ENCODE measurements around the gene IL17RE. TPM values are rescaled to one million over a fixed set of nuclear protein-coding genes. Genes with fewer than 3 reads are reported as not detected.
"Not testable (repeated sequence)": the region's sequence is repeated elsewhere in the genome, so short reads cannot be mapped to it uniquely, and the experiment has no call there.

IL17RE gene
- total and polyA plus RNA-seq, 11 donors, result 0.65 to 6.9 (median 0.95) TPM

DNA sequence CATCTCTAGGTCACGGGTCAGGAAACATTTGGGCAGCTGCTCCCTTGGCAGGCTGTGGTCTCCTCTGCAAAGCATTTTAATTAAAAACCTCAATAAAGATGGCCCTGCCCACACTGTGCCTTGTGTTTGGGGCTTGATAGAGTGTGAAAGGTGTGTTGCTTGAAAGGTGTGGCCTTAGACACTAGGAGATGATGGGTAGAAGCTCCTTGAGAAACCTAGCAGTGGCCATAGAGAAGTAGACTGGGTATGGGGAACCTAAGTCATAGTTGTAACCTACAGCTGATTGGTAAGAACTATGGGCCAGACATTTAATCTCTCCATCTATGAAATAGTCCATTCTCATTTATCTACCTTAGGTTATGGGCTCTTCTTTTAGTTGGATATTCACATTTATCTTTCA lies 8.9 kb upstream of the IL17RE start:
- Histone ChIP-seq H3K36me3 (peaks cover 0 to 24% (median 13%) of the 10 kb centered on the region in 9 donors), H3K9me3 (no peaks in the 10 kb centered on the region), H3K27ac (peak overlapping the region in 1 of 12 donors; percentile 32), H3K4me3 (no peak overlapping the region), H3K27me3 (no peaks in the 10 kb centered on the region), H3K4me1 (peaks cover 0 to 31% (median 13%) of the 10 kb centered on the region in 12 donors)
- WGBS, 4 donors, result 83 to 96% (median 88%) methylated on average over 1 of the region's 1 CpG
- TF ChIP-seq, protein P1, sequence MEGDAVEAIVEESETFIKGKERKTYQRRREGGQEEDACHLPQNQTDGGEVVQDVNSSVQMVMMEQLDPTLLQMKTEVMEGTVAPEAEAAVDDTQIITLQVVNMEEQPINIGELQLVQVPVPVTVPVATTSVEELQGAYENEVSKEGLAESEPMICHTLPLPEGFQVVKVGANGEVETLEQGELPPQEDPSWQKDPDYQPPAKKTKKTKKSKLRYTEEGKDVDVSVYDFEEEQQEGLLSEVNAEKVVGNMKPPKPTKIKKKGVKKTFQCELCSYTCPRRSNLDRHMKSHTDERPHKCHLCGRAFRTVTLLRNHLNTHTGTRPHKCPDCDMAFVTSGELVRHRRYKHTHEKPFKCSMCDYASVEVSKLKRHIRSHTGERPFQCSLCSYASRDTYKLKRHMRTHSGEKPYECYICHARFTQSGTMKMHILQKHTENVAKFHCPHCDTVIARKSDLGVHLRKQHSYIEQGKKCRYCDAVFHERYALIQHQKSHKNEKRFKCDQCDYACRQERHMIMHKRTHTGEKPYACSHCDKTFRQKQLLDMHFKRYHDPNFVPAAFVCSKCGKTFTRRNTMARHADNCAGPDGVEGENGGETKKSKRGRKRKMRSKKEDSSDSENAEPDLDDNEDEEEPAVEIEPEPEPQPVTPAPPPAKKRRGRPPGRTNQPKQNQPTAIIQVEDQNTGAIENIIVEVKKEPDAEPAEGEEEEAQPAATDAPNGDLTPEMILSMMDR (IDR thresholded peaks at IDR 0.05), result no peak
- no peak for TF ChIP-seq POLR2A (IDR thresholded peaks at IDR 0.05)
- DNase-seq, result no peak
- no peak for ATAC-seq
- intact Hi-C loops (cut with DNase I), result loop anchor here in 1 of 10 donors (2.0 kb wide), 1 partner anchor 21 kb away; no protein-coding TSS in a partner anchor

GRCh38 chr3:9895715-9896114 lies 6.9 kb upstream of the IL17RE start:
- Histone ChIP-seq H3K4me1 (peaks cover 0 to 28% (median 10%) of the 10 kb centered on the region in 12 donors), H3K36me3 (peaks cover 0 to 24% (median 13%) of the 10 kb centered on the region in 9 donors)
- H3K27me3 ChIP-seq; ATAC-seq; H3K4me3 ChIP-seq; H3K27ac ChIP-seq; DNase-seq; H3K9me3 ChIP-seq; intact Hi-C loops (cut with DNase I): not testable (repeated sequence)
- 89 to 97% (median 95%) methylated on average over 3 of the region's 3 CpGs for WGBS, 4 donors

GRCh38 chr3:9896755-9897407 lies 5.8 kb upstream of the IL17RE start:
- intact Hi-C loops (cut with DNase I); DNase-seq; H3K27me3 ChIP-seq; ATAC-seq; H3K4me3 ChIP-seq; H3K9me3 ChIP-seq: not testable (repeated sequence)
- peak overlapping the region in 1 of 12 donors; percentile 26 for H3K27ac ChIP-seq
- peaks cover 0 to 24% (median 13%) of the 10 kb centered on the region in 9 donors for H3K36me3 ChIP-seq
- 82 to 97% (median 96%) methylated on average over 9 to 10 of the region's 10 CpGs for whole genome bisulfite sequencing, 4 donors
- H3K4me1 ChIP-seq, result peaks cover 0 to 20% (median under 1%) of the 10 kb centered on the region in 12 donors

DNA sequence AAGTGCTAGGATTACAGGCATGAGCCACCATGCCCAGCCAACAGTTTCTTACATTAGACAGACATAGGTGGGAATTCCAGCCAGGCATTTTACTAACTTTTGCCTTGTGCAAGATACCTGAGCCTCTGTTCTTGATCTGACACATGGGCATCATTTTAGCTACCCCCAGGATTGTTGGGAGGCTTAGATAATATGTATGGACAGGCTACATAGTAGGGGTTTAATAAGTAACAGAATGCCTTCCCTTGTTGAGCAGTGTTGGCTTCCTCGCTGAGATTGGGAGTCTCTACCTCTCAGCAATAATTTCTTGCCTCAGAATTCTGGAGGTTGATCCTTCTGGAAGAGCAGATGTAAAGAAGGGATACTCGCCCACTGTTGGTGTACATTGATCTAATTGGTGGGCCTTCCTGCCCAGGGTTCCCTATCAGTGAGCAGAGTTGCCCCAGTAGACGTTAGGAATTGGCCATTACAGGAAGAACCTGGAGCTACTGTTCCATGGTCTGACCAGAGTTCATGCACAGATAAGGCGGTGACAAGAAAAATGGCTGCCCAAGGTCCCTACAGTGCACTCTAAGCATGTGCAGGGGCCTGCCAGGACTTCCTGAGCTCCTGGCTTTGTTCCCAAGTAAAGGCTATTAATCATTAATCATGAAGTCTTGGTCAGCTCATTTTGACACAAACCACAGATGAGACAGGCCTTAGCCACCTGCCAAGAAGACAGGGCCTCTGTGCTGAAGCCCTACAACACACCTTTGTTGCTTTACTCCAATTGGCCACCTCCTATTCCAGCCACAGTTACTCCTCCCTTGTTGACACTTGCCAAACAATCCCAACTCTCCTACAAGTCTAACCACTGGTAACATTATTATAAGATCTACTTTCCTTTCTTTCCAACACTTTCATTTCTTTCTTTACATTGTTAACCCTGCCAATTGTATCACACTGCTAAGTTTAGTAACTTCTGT lies 5.0 kb upstream of the IL17RE start:
- Histone ChIP-seq H3K4me3 (no peak overlapping the region), H3K36me3 (peaks cover 0 to 19% (median 13%) of the 10 kb centered on the region in 9 donors), H3K27me3 (no peaks in the 10 kb centered on the region), H3K9me3 (no peaks in the 10 kb centered on the region), H3K4me1 (peaks cover 0 to 27% (median 0%) of the 10 kb centered on the region in 12 donors), H3K27ac (peak overlapping the region in 1 of 12 donors; percentile 26)
- 47 to 67% (median 61%) methylated on average over 4 of the region's 4 CpGs for WGBS, 4 donors
- TF ChIP-seq, protein P1 (IDR thresholded peaks at IDR 0.05), result no peak
- no peak for TF ChIP-seq POLR2A (IDR thresholded peaks at IDR 0.05)
- intact Hi-C loops (cut with DNase I), result no loop called here
- ATAC-seq (peak in 2 of 4 donors; percentile 22 to 26), DNase-seq (no peak)
